Cardiac muscle cell (in vitro differentiated cells and primary cell): ENCODE results near the gene ACSM6. TPM values are rescaled to one million over a fixed set of nuclear protein-coding genes. Genes with fewer than 3 reads are reported as not detected.
"Not testable (repeated sequence)": the region's sequence is repeated elsewhere in the genome, so short reads cannot be mapped to it uniquely, and the experiment has no call there.

ENCODE experiments used
- DNase-seq, 2 donors: peaks; one replicate each; pipeline versions ENCODE4 v3.0.0 to v3.0.0-alpha.2; 2010 to 2017; ENCODE audit warnings: low read depth in 1 of 2, low spot score in 1 of 2
- H3K27ac ChIP-seq: fragments of 200-600 bp; sonication (generic); 2 replicates; pipeline ENCODE4 v1.5.1; 2016
- H3K27me3 ChIP-seq: fragments of 200-600 bp; sonication (generic); 2 replicates; pipeline ENCODE4 v1.6.0; 2016; ENCODE audit warnings: control low read depth
- H3K36me3 ChIP-seq: fragments of 200-600 bp; sonication (generic); 2 replicates; pipeline ENCODE4 v1.5.1; 2016; ENCODE audit warnings: control low read depth
- H3K4me1 ChIP-seq: fragments of 200-600 bp; sonication (generic); 2 replicates; pipeline ENCODE4 v1.8.1; 2017; ENCODE audit warnings: low read depth, mild to moderate bottlenecking, mixed run types
- H3K4me3 ChIP-seq: fragments of 200-600 bp; sonication (generic); 2 replicates; pipeline ENCODE4 v1.5.1; 2016; ENCODE audit warnings: mild to moderate bottlenecking
- H3K9me3 ChIP-seq: fragments of 200-600 bp; sonication (generic); 2 replicates; pipeline ENCODE4 v1.5.1; 2017; ENCODE audit warnings: low read depth, mild to moderate bottlenecking, control low read depth
- polyA plus RNA-seq: library from polyadenylated mRNA; unstranded; fragments of >200 nt; fragmentation: Nextera tagmentation; extraction: Ambion mirVana; gene quantifications from 2 replicates; pipeline ENCODE4 v1.2.1, GENCODE V29; 2016
- total RNA-seq: library from RNA; depleted of rRNA; stranded (reverse); fragments of >200 nt; gene quantifications from 2 replicates; pipeline ENCODE4 v1.2.3, GENCODE V29; 2016
- TF ChIP-seq, protein P1 (sequence below): IDR thresholded peaks from 2 replicates; pipeline ENCODE4 v1.5.1; 2012; ENCODE audit warnings: low read depth, mild to moderate bottlenecking, low read length

Gene ACSM6
- total and polyA plus RNA-seq, 2 experiments from 2014 or later: 0.16 TPM; not detected in 1

DNA sequence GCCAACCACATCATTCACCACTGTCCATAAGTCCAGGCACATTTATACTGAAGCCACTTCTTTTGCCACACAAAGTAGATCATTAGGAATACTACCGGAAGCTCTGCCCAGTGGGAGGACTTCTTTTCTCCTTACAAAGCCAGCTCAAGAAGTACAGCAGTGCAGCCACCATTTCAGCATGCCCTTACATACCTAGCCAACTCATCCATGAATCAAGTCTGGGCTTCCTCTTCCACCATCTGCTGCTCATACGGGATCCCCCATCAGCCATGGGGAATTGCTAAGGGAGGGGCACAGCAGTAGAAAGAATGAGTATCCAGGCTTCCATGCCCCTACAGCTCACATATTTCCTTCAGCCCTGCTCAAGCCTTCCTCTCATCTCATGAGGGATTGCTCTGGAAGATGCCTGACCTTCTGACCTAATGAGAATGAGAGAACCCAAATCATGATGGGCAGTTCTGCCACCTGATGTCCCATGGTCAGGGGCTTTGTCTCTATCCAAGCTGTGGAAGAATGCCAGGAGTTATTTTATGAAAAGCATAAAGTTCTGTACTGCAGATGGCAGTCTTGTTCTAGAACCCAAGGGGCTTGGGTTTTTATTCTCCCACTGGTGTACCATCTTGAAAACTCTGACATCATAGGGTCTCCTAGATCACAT is 39.5 kb downstream of the ACSM6 start:
- Histone ChIP-seq H3K4me3 (no peak overlapping the region), H3K36me3 (peaks cover 8% of the 10 kb centered on the region), H3K4me1 (peaks cover 11% of the 10 kb centered on the region), H3K9me3 (no peaks in the 10 kb centered on the region), H3K27me3 (no peaks in the 10 kb centered on the region), H3K27ac (no peak overlapping the region)
- DNase-seq: no peak
- TF ChIP-seq, protein P1, sequence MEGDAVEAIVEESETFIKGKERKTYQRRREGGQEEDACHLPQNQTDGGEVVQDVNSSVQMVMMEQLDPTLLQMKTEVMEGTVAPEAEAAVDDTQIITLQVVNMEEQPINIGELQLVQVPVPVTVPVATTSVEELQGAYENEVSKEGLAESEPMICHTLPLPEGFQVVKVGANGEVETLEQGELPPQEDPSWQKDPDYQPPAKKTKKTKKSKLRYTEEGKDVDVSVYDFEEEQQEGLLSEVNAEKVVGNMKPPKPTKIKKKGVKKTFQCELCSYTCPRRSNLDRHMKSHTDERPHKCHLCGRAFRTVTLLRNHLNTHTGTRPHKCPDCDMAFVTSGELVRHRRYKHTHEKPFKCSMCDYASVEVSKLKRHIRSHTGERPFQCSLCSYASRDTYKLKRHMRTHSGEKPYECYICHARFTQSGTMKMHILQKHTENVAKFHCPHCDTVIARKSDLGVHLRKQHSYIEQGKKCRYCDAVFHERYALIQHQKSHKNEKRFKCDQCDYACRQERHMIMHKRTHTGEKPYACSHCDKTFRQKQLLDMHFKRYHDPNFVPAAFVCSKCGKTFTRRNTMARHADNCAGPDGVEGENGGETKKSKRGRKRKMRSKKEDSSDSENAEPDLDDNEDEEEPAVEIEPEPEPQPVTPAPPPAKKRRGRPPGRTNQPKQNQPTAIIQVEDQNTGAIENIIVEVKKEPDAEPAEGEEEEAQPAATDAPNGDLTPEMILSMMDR: no peak

DNA sequence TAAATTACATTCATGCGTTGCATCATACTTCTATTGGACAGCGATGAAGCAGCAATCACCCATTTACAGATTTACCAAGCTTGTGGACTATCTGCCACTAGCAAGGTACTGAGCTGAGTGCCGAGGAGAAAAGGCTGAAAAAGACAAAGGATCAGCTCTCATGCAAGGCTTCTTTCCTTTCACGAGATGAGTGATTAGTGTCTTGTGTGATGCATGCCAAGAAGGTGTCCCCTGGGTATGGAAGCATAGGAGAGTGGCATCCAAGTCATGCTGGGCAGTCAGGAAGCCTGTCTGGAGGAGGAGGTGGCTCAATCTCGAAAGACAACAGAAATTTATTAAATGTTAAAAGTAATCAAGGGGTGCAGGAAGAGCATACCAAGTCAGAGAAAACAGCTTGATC is 40.9 kb downstream of the ACSM6 start:
- TF ChIP-seq, protein P1: no peak
- Histone ChIP-seq H3K27ac (no peak overlapping the region), H3K27me3 (no peaks in the 10 kb centered on the region), H3K4me1 (peaks cover 8% of the 10 kb centered on the region), H3K9me3 (no peaks in the 10 kb centered on the region), H3K36me3 (peaks cover 8% of the 10 kb centered on the region), H3K4me3 (no peak overlapping the region)
- no peak for DNase-seq

DNA sequence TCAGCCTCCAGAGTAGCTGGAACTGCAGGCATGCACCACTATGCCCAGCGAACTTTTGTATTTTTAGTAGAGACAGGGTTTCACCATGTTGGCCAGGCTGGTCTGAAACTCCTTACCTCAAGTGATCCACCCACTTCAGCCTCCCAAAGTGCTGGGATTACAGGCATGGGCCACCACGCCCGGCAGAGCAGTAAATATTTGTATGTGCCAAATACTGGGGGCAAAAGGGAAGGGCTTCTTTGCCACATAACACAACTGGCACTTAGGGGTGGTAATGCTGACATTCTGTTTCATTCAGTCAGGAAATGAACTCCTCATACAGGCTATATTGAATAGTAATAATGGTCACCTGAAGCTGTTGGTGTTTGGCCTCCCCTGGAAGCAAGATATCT is 41.6 kb downstream of the ACSM6 start:
- Histone ChIP-seq H3K27ac (no peak overlapping the region), H3K27me3 (no peaks in the 10 kb centered on the region), H3K9me3 (no peaks in the 10 kb centered on the region), H3K4me1 (peaks cover 2% of the 10 kb centered on the region), H3K4me3 (no peak overlapping the region), H3K36me3 (peaks cover 8% of the 10 kb centered on the region)
- no peak for DNase-seq
- TF ChIP-seq, protein P1: no peak

DNA sequence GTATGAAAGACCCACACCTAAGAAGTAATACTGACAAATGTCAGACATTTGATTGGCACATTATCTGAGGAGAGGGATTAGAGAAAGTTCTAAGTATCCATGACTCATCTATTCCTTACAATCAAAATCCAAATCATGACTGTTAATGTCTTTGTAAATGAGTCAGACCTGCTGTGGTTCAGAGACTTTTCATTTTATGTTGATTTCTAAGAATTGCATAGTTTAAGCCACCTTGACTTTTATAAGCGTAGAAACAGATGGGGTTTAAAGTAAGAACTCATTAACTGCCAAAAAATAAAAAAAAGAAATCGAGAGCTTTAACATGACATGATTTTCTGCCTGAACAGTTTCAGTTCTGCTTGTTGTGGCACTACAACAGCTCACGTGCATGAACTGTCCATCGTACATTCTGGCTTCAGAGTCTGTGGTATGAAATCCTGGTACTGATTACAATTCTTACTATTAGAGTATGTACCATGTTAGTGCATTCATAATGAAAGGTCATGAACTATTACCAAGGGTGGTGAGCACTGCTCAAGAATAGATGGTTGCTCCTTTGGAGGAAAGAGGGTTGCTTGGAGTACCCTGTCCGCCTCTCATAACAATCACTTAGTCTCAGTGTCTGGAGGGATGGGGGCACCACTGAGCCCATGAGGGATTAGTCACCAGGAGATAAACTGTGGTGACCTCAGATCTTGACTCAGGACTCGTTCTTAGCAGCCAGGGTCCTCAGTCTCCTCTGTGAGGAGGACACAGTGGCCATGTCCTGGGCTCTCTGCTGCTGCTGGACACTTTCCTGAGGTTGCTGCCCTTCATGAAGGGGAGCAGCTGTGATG is 42.2 kb downstream of the ACSM6 start:
- peaks cover 8% of the 10 kb centered on the region for H3K36me3 ChIP-seq
- TF ChIP-seq, protein P1: no peak
- peak in 1 of 2 donors; percentile 37 for DNase-seq
- H3K4me3 ChIP-seq: no peak overlapping the region
- no peak overlapping the region for H3K27ac ChIP-seq
- no peaks in the 10 kb centered on the region for H3K27me3 ChIP-seq
- H3K4me1 ChIP-seq: peaks cover 2% of the 10 kb centered on the region
- no peaks in the 10 kb centered on the region for H3K9me3 ChIP-seq

DNA sequence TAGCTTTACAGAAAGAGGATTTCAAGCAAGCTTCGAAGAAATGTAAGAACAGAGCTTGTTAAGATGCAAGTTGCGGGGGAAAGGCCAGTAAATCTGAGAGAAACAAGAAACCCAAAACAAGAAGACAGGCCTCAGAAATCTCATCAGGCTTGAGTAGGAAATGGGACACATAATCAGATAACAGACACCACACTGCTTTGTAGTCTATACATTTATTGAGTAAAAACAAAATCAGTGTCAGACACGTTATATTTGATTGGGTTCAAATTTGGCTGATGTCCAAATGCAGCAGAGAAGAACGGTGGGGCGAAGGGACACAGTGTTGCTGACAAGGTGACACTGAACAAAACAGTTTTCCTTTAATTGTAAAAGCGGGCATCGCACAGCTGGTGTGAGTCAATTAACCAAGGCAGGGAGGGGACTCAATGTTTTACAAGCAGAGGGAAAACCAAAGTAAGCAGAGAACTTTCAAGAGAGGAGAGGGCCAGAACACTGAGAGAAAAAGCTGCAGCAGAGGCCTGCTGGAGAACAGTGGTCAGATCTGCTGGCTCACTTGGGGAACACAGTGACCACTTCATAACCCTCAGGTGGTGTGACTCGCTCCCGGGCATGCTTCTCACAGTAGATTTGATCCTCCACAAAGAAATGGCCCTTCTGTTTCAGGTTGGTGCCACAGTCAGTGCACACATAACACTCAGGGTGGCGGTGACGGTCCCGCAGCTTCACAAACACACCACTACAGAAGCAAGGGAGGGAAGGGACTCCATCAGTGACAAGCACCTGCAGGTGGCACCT is 43.5 kb downstream of the ACSM6 start:
- Histone ChIP-seq H3K36me3 (peaks cover 11% of the 10 kb centered on the region), H3K9me3 (no peaks in the 10 kb centered on the region), H3K4me1 (peaks cover 2% of the 10 kb centered on the region), H3K27ac (no peak overlapping the region), H3K27me3 (no peaks in the 10 kb centered on the region), H3K4me3 (no peak overlapping the region)
- TF ChIP-seq, protein P1: no peak
- no peak for DNase-seq

DNA sequence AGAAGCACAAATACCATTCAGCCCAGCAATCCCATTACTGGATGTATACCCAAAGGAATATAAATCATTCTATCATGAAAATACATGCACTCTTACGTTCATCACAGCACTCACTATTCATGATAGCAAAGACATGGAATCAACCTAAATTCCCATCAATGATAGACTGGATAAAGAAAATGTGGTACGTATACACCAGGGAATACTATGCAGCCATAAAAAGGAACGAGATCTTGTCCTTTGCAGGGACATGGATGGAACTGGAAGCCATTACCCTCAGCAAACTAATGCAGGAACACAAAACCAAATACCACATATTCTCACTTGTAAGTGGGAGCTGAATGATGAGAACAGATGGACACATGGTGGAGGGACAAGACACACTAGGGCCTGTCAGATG is 46.1 kb downstream of the ACSM6 start:
- H3K27ac ChIP-seq, H3K4me3 ChIP-seq, H3K4me1 ChIP-seq, DNase-seq, H3K27me3 ChIP-seq, H3K9me3 ChIP-seq: not testable (repeated sequence)
- peaks cover 18% of the 10 kb centered on the region for H3K36me3 ChIP-seq
